Lower leg skin (tissue), 3 donors: ENCODE results near the gene KLHL6.

Source experiments
- CTCF ChIP-seq, 3 donors: fragments of 450-650 bp; IDR thresholded peaks; one replicate each; pipeline ENCODE4 v1.5.1; 2016; ENCODE audit warnings: antibody characterized with exemption in 3 of 3, mild to moderate bottlenecking in 3 of 3, moderate library complexity in 2 of 3
- POLR2A ChIP-seq, 2 donors: fragments of 450-650 bp; IDR thresholded peaks; one replicate each; pipeline ENCODE4 v1.6.1; 2016 to 2017; ENCODE audit warnings: antibody characterized with exemption in 2 of 2, mild to moderate bottlenecking in 1 of 2, moderate library complexity in 1 of 2

- no peak for TF ChIP-seq CTCF (IDR thresholded peaks at IDR 0.05)
- TF ChIP-seq POLR2A (IDR thresholded peaks at IDR 0.05), result no peak
Measured at GRCh38 chr3:183491109-183491922, 64.2 kb downstream of the KLHL6 start.
